IMR-90 (cell line): Measurements from ENCODE around the gene PGAP1. TPM values are rescaled to one million over a fixed set of nuclear protein-coding genes. Genes with fewer than 3 reads are reported as not detected.

ENCODE experiments used
- ATAC-seq: fragments of 200-7000 bp; cut with Tn5 transposase; 2 replicates; pipeline ENCODE4 v1.9.1; 2020; ENCODE audit warnings: low read depth, mild to moderate bottlenecking, moderate library complexity
- BruUV-seq: library from RNA; stranded (reverse); fragments of 400-500 nt; replicated peaks from 2 replicates; lab custom pipeline; 2021; lab: Mats Ljungman, UMichigan
- CTCF ChIA-PET: fragments of 300-600 bp; formaldehyde crosslinking; extraction: SDS; loops from one replicate; lab custom pipeline; 2021; ENCODE audit warnings: antibody characterized with exemption; lab: Yijun Ruan, JAX
- POLR2A ChIA-PET: fragments of 300-600 bp; sonication (Branson Sonifier 250); formaldehyde crosslinking; loops from one replicate; lab custom pipeline; 2022; ENCODE audit warnings: antibody characterized with exemption; ENCODE audit not compliant: unreplicated experiment; lab: Charles Lee
- DNase-seq: peaks from one replicate; pipeline ENCODE4 v3.0.0; 2013
- H2AFZ ChIP-seq: replicated peaks from 2 replicates; pipeline ENCODE3; 2013; ENCODE audit warnings: low read length, mild to moderate bottlenecking; ENCODE audit not compliant: poor library complexity
- H2AK5ac ChIP-seq: 2 replicates; pipeline ENCODE4 v1.6.1; 2013; ENCODE audit warnings: low read depth, low read length, inconsistent platforms
- H2AK9ac ChIP-seq: replicated peaks from 2 replicates; pipeline ENCODE3; 2013; ENCODE audit warnings: mild to moderate bottlenecking, low read depth, low read length, moderate library complexity; ENCODE audit not compliant: poor library complexity
- H2BK120ac ChIP-seq: 2 replicates; pipeline ENCODE4 v1.6.1; 2013; ENCODE audit warnings: low read depth, low read length, inconsistent platforms
- H2BK15ac ChIP-seq: 3 replicates; pipeline ENCODE4 v1.6.1; 2013; ENCODE audit warnings: low read depth, low read length, inconsistent platforms
- H2BK20ac ChIP-seq: 2 replicates; pipeline ENCODE4 v1.6.1; 2013; ENCODE audit warnings: low read depth, mild to moderate bottlenecking, inconsistent platforms, low read length, moderate library complexity
- H2BK5ac ChIP-seq: 2 replicates; pipeline ENCODE4 v1.6.1; 2013; ENCODE audit warnings: mild to moderate bottlenecking, low read depth, low read length, inconsistent platforms; ENCODE audit not compliant: poor library complexity, severe bottlenecking
- H3K14ac ChIP-seq: replicated peaks from 2 replicates; pipeline ENCODE4 v1.6.1; 2013; ENCODE audit warnings: low read depth, low read length, inconsistent platforms
- H3K18ac ChIP-seq: 2 replicates; pipeline ENCODE4 v1.6.1; 2013; ENCODE audit warnings: low read depth, low read length, control low read depth
- H3K23ac ChIP-seq: 2 replicates; pipeline ENCODE4 v1.6.1; 2013; ENCODE audit warnings: low read depth, low read length, inconsistent platforms
- H3K27ac ChIP-seq: 2 replicates; pipeline ENCODE4 v1.5.1; 2013; ENCODE audit warnings: mild to moderate bottlenecking, control low read depth, low read length; ENCODE audit not compliant: insufficient read depth
- H3K27me3 ChIP-seq: 2 replicates; pipeline ENCODE4 v1.6.1; 2013; ENCODE audit warnings: low read length; ENCODE audit not compliant: control insufficient read depth, insufficient read depth
- H3K36me3 ChIP-seq: 2 replicates; pipeline ENCODE4 v1.6.1; 2013; ENCODE audit warnings: low read length, mixed read lengths; ENCODE audit not compliant: control insufficient read depth, insufficient read depth
- H3K4ac ChIP-seq: 2 replicates; pipeline ENCODE4 v1.6.1; 2013; ENCODE audit warnings: low read depth, low read length, inconsistent platforms
- H3K4me1 ChIP-seq: 2 replicates; pipeline ENCODE4 v1.6.1; 2013; ENCODE audit warnings: low read length, mixed read lengths; ENCODE audit not compliant: control insufficient read depth, insufficient read depth
- H3K4me2 ChIP-seq: 2 replicates; pipeline ENCODE4 v1.6.1; 2013; ENCODE audit warnings: low read depth, mild to moderate bottlenecking, control low read depth, low read length, moderate library complexity
- H3K4me3 ChIP-seq: 2 replicates; pipeline ENCODE4 v1.5.1; 2013; ENCODE audit warnings: low read depth, mild to moderate bottlenecking, control low read depth, low read length, moderate library complexity; ENCODE audit not compliant: insufficient read depth
- H3K56ac ChIP-seq: 2 replicates; pipeline ENCODE4 v1.6.1; 2013; ENCODE audit warnings: low read length, inconsistent platforms; ENCODE audit not compliant: insufficient read depth; ENCODE audit errors: extremely low read depth
- H3K79me1 ChIP-seq, 2 experiments: 2 replicates each; pipeline ENCODE4 v1.6.1; 2013; ENCODE audit warnings: low read length in 2 of 2, inconsistent platforms in 1 of 2, low read depth in 1 of 2
- H3K9ac ChIP-seq: 2 replicates; pipeline ENCODE4 v1.6.1; 2013; ENCODE audit warnings: low read depth, low read length, control low read depth
- H3K9me1 ChIP-seq: 2 replicates; pipeline ENCODE4 v1.6.1; 2013; ENCODE audit warnings: low read length, inconsistent platforms; ENCODE audit not compliant: insufficient read depth
- H3K9me3 ChIP-seq: 2 replicates; pipeline ENCODE4 v1.6.1; 2013; ENCODE audit warnings: low read length; ENCODE audit not compliant: control insufficient read depth, insufficient read depth
- H4K20me1 ChIP-seq: 2 replicates; pipeline ENCODE4 v1.6.1; 2013; ENCODE audit warnings: low read length, inconsistent platforms; ENCODE audit not compliant: insufficient read depth
- H4K5ac ChIP-seq: 2 replicates; pipeline ENCODE4 v1.6.1; 2013; ENCODE audit warnings: mild to moderate bottlenecking, low read depth, low read length, control low read depth
- H4K8ac ChIP-seq, 2 experiments: 2 replicates each; pipeline ENCODE4 v1.6.1; 2013; ENCODE audit warnings: low read depth in 2 of 2, low read length in 2 of 2, control low read depth in 1 of 2, inconsistent platforms in 1 of 2
- H4K91ac ChIP-seq: 2 replicates; pipeline ENCODE4 v1.6.1; 2013; ENCODE audit warnings: low read depth, low read length, inconsistent platforms; ENCODE audit not compliant: insufficient read depth
- CHD1 ChIP-seq: IDR thresholded peaks from 2 replicates; pipeline ENCODE4 v1.6.1; 2012; ENCODE audit warnings: low read depth, low read length, improper control_type of control experiment
- WGBS, 2 experiments: methylation state at CpG; one replicate each; pipeline versions ENCODE4 v1.1.5 to v1.1.7; 2013; ENCODE audit warnings: missing lambda C conversion rate in 2 of 2; ENCODE audit not compliant: insufficient read length in 1 of 2; ENCODE audit errors: extremely low coverage in 2 of 2; 5-methylcytosine and 5-hydroxymethylcytosine counted together
- dilution Hi-C: fragments of 300-500 bp; cut with HindIII; formaldehyde crosslinking; loops from one replicate; pipeline ENCODE4 v1.14.3; 2018; ENCODE audit warnings: low sequenced_read_pairs; ENCODE audit not compliant: unreplicated experiment
- in situ Hi-C: fragments of 300-500 bp; cut with MboI; formaldehyde crosslinking; loops from 3 replicates; pipeline ENCODE4 v1.14.3; 2019; ENCODE audit warnings: low sequenced_read_pairs, inconsistent platforms, mixed read lengths
- intact Hi-C: fragments of 100-400 bp; cut with micrococcal nuclease; formaldehyde crosslinking; loops from 2 replicates; pipeline ENCODE4 v1.10.0; 2022
- polyA plus RNA-seq, 3 experiments: library from polyadenylated mRNA; depleted of rRNA; stranded (reverse); fragments of >200 nt; gene quantifications; 2 replicates each; pipeline ENCODE4 v1.2.3, GENCODE V29; 2012; ENCODE audit warnings: low replicate concordance in 1 of 3
- total RNA-seq: library from RNA; depleted of rRNA; stranded (reverse); fragments of >200 nt; gene quantifications from 2 replicates; pipeline ENCODE4 v1.2.3, GENCODE V29; 2012

Gene PGAP1
- total and polyA plus RNA-seq, 2 of the 4 experiments (the other 2 are of a cell fraction) = 1.9 to 5.7 TPM

DNA sequence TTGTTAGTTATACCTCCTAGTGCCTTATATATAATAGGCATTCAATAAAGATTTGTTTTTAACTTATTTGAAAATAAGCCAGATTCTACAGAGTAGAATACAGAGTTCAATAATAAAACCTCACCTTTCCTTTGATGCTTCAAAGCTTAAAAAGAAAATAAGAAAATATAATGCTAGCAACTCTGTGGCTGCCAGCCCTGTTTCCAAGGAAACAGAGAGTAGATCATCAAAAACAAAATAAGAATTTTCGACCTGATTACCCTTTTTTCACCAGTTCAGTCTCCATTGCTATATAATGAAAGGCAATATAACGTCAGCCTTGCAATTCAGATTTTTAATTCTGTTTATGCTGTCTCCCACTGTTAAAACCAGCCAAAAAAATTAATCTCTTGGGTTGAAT is 8.9 kb upstream of the PGAP1 start:
- Histone ChIP-seq H3K4ac (no peak overlapping the region), H3K4me2 (no peak overlapping the region), H3K9ac (no peak overlapping the region), H2AK5ac (no peak overlapping the region), H2BK20ac (no peak overlapping the region), H4K5ac (no peak overlapping the region), H3K4me3 (no peak overlapping the region), H3K36me3 (no peaks in the 10 kb centered on the region), H3K9me1 (no peaks in the 10 kb centered on the region), H3K4me1 (no peaks in the 10 kb centered on the region; the same call in 1 of the 2 replicates), H3K18ac (no peak overlapping the region), H3K23ac (no peak overlapping the region), H4K91ac (no peak overlapping the region), H3K14ac (no peak overlapping the region), H2AK9ac (no peak overlapping the region), H2BK15ac (no peak overlapping the region), H4K8ac (no peak overlapping the region), H2BK5ac (no peak overlapping the region), H3K79me1 (no peaks in the 10 kb centered on the region), H2AFZ (no peak overlapping the region), H3K27ac (no peak overlapping the region), H2BK120ac (no peak overlapping the region), H3K27me3 (no peaks in the 10 kb centered on the region; the same call in 1 of the 2 replicates), H4K20me1 (no peaks in the 10 kb centered on the region), H3K9me3 (no peaks in the 10 kb centered on the region), H3K56ac (no peak overlapping the region)
- dilution Hi-C loops = no loop called here
- no peak for TF ChIP-seq CHD1
- BruUV-seq = no TSS peak
- in situ Hi-C loops = no loop called here
- no CpG with 5 or more reads among the region's 2 CpGs for WGBS, 2 experiments
- POLR2A ChIA-PET = no interaction called here
- ATAC-seq (no peak), DNase-seq (no peak)
- CTCF ChIA-PET = interaction anchor here (1.2 kb wide), 1 partner anchor 13 kb away, joined by 3 read pairs; no protein-coding TSS in a partner anchor
- intact Hi-C loops = no loop called here
